SH-SY5Y (cell line): ENCODE data around the gene PTGR3.

Source experiments
- GATA2 ChIP-seq: IDR thresholded peaks from 2 replicates; pipeline ENCODE4 v1.6.1; 2011; ENCODE audit warnings: mild to moderate bottlenecking, low read depth, low read length
- GATA3 ChIP-seq: IDR thresholded peaks from 2 replicates; pipeline ENCODE4 v1.6.1; 2011; ENCODE audit warnings: low read depth, mild to moderate bottlenecking, low read length, moderate library complexity

DNA sequence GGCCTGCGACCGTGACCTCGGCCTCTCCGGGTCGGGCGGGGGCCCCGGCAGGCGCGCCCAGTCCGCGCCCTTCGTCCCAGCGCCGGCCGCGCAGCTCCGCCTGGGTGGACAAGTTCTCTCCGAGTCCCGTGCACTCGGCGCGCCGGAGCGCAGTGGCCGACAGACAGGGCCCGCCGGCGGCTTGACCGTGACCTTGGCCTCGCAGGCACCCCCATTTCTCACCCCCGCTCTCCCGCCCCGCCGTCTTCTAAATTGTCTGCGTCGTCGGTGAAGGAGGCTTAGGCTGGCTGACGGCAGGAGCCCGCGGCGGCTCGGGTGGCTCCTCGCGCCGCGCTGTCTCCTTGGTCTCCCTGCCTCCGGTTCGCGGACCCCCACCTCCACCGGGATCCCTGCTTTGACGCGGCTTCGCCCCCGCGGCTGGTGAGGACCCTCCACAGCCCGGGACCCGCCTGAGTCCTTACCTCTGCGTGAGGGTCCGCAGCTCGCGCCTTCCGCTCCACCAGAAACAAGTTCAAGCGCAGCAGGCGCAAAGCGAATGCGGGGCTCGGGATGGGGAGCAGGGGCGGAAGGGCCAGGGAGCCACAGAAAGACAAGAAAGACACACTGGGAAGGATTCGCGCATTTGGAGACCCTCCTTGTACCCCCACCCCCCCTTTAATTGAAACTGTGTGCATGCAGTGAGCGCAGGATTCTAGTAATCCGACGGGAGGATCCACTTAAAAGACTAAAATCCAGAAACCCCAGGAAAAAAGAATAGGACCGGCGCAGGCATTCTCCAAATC, 4.0 kb downstream of the PTGR3 start:
- no peak for TF ChIP-seq GATA3
- TF ChIP-seq GATA2: no peak
